GM19324 (cell line): ENCODE measurements around the gene C1orf115.
"Not testable (repeated sequence)": the region's sequence is repeated elsewhere in the genome, so short reads cannot be mapped to it uniquely, and the experiment has no call there.

ENCODE experiments used
- ATAC-seq: cut with Tn5 transposase; IDR thresholded peaks from one replicate; pipeline ENCODE4 v1.9.1; 2021; ENCODE audit warnings: mild to moderate bottlenecking, moderate library complexity; ENCODE audit not compliant: unreplicated experiment, low FRiP score

C1orf115 gene

GRCh38 chr1:220717800-220718640, 27.9 kb downstream of the C1orf115 start:
- ATAC-seq, result no peak

DNA sequence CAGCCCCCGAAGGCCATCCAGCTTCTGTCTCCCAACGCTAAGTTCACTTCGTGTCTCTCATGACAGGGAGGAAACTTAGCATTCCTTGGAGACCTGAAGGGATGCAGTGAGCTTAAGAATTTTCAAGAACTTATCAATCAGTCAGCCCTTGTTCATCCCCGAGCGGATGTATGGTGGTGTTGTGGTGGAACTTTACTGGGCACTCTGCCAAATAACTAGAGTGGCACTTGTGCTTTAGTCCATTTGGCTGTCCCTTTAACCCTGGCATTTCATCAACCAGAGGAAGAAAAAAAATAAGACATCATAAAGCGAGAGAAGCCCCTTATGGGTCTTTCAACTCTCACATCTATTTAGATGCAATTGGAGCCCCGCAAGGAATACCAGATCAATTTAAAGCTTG, 31.1 kb downstream of the C1orf115 start:
- ATAC-seq, result not testable (repeated sequence)

- ATAC-seq, result no peak
Observed at GRCh38 chr1:220726634-220727033, 36.5 kb downstream of the C1orf115 start.

- no peak for ATAC-seq
Observed at GRCh38 chr1:220727519-220727918, 37.4 kb downstream of the C1orf115 start.

- ATAC-seq, result no peak
Observed at GRCh38 chr1:220730486-220730885, 40.3 kb downstream of the C1orf115 start.

- no peak for ATAC-seq
Observed at GRCh38 chr1:220732137-220732536, 42.0 kb downstream of the C1orf115 start.

GRCh38 chr1:220732621-220733020, 42.5 kb downstream of the C1orf115 start:
- no peak for ATAC-seq

GRCh38 chr1:220733086-220733601, 43.0 kb downstream of the C1orf115 start:
- ATAC-seq, result peak; percentile 67

- no peak for ATAC-seq
Observed at GRCh38 chr1:220734571-220735326, 44.6 kb downstream of the C1orf115 start.

DNA sequence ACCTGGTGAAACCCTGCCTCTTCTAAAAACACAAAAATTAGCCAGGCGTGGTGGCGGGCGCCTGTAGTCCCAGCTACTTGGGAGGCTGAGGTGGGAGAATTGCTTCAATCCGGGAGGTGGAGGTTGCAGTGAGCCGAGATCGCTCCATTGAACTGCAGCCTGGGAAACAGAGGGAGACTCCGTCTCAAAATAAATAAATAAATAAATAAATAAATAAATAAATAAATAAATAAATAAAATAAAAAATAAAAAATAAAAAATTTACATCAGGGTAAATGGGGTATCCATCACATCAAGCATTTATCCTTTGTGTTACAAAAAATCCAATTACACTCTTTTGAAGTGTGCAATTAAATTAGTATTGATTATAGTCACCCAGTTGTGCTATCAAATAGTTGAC, 46.1 kb downstream of the C1orf115 start:
- not testable (repeated sequence) for ATAC-seq

GRCh38 chr1:220741349-220741748, 51.2 kb downstream of the C1orf115 start:
- ATAC-seq, result no peak

DNA sequence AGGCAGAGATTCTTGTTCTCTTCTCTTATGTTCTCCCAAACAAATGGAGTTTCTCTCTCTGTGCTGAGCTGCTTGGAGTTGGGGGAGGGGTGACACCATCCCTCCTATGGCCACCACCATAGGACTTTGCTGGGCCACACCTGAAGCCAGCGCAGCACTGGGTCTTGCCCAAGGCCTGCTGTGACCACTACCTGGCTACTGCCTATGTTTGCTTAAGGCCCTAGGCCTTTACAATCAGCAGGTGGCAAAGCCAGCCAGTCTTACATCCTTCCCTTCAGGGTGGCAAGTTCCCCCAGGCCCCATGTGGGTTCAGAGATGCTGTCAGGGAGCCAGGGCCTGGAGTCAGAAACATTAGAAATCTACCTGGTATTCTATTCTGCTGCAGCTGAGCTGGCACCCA, 51.7 kb downstream of the C1orf115 start:
- no peak for ATAC-seq

DNA sequence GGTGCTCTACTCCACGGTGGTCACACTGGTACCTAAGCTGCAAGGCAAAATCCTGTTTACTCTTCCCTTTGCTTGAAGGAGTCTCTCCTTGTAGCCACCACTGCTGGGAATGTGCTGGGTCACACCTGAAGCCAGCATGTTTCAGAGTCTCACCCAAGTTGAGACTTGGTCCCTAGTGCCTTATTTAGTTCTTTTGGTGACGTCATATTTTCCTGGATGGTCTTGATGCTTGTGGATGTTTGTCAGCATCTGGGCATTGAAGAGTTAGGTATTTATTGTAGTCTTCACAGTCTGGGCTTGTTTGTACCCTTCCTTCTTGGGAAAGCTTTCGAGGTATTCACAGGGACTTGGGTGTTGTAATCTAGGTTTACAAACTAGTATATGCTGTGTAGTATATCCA, 52.4 kb downstream of the C1orf115 start:
- no peak for ATAC-seq

DNA sequence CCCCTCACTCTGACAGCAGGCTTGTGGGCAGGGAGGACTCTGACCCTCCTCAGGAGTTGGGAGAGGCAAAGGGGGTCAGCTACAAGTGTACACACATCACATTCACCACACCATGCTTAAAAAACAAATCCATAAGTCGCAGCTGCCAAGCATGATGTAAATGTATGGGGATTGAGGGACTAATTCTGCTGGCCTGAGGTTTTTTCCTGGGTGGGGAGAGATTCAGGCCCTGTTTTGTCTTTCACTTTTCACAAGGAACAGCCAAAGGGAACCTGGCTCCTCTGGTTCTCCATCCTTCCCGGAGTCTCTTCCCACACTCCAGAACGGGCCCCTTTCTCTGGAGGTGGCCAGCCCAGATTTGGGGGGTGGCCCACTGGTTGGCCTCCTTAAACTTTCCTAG, 56.7 kb downstream of the C1orf115 start:
- no peak for ATAC-seq

DNA sequence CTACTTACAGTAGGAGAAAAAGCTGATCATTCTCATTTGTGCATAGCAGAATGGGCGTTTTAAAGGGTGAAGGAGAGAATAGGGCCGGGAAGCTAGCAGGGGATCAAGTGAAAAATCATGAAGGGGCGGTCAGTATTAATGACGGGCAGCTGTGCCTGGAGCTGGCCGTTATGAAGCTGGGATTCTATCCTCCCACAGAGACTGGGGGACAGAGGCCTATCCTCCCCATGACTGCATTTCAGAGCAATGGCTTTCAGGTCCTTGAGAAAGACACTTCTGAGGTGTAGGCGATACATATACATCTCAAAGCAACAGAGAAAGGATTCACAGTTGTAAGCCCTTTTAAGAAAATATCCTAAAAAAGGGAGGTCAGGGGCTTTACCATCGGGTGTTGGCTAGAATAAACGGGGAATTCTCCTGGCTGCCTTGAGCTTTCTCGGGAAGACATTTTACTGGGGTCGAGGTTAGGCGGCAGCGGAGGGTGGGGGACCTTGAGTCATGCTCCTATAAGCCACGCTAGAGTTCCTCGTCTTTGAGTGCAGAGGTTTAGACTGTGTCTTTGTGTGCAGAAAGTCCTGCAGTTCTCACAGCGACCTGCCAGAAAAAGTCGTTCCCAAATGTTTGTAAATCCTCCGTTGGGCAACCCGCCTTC, 57.4 kb downstream of the C1orf115 start:
- ATAC-seq, result no peak

DNA sequence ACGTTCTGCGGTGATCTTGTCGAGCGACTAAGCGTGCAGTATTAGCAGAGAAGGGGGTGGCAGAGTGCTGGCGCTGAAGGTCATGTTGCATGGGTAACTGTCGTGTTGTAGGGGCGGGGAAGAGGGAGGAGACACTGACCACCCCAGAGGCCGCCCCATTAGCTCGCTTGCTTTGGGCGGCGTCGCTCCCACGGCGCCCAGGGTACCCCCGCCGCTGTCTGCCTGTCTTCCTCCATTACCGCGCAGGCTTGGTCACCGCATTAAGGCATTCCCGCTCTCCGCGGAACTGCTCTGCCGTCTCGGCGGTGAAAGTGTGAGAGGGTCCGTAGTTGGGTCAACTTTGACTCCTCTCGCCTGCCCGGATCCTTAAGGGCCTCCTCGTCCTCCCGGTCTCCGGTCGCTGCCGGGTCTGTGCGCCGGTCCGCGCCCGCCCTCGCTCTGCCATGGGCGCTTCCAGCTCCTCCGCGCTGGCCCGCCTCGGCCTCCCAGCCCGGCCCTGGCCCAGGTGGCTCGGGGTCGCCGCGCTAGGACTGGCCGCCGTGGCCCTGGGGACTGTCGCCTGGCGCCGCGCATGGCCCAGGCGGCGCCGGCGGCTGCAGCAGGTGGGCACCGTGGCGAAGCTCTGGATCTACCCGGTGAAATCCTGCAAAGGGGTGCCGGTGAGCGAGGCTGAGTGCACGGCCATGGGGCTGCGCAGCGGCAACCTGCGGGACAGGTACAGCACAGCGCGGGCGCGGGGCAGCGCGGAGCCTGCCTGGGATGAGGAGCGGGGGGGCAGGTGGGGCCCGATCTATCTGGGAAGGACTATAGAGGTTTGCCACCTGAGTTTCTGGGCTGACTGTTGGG, 58.1 kb downstream of the C1orf115 start, which contains the start of gene MTARC2:
Gene MTARC2, plus strand, starts transcription at position 234 of the 846 bp plus-strand sequence. Its CDS starts 210 bp downstream, at position 444.
- peak; percentile 77 for ATAC-seq
